BLaER1 (cell line): ENCODE results near the gene TCFL5.
"Not testable (repeated sequence)": the region's sequence is repeated elsewhere in the genome, so short reads cannot be mapped to it uniquely, and the experiment has no call there.

ENCODE experiments used
- H3K27ac ChIP-seq: shearing (Covaris generic); formaldehyde crosslinking; 2 replicates; pipeline ENCODE4 v1.8.1; 2022
- H3K27me3 ChIP-seq: shearing (Covaris generic); formaldehyde crosslinking; 2 replicates; pipeline ENCODE4 v1.8.1; 2022
- H3K36me3 ChIP-seq: shearing (Covaris generic); formaldehyde crosslinking; 2 replicates; pipeline ENCODE4 v1.8.1; 2022
- H3K4me1 ChIP-seq: shearing (Covaris generic); formaldehyde crosslinking; 2 replicates; pipeline ENCODE4 v1.8.1; 2022
- H3K4me2 ChIP-seq: shearing (Covaris generic); formaldehyde crosslinking; 2 replicates; pipeline ENCODE4 v1.8.1; 2022
- H3K4me3 ChIP-seq: shearing (Covaris generic); formaldehyde crosslinking; 2 replicates; pipeline ENCODE4 v1.8.1; 2022
- H3K9ac ChIP-seq: shearing (Covaris generic); formaldehyde crosslinking; 2 replicates; pipeline ENCODE4 v1.8.1; 2022
- H3K9me3 ChIP-seq: shearing (Covaris generic); formaldehyde crosslinking; 2 replicates; pipeline ENCODE4 v1.8.1; 2022
- H4K20me1 ChIP-seq: shearing (Covaris generic); formaldehyde crosslinking; 2 replicates; pipeline ENCODE4 v1.8.1; 2022
- Cebpa-rat ChIP-seq: shearing (Covaris generic); IDR thresholded peaks from 2 replicates; pipeline ENCODE4 v1.8.1; 2022

Gene TCFL5

GRCh38 chr20:62875419-62876361 lies 14.1 kb upstream of the TCFL5 start:
- peaks cover 83% of the 10 kb centered on the region for H3K4me1 ChIP-seq
- H3K4me2 ChIP-seq, result peak overlapping the region; percentile 87

GRCh38 chr20:62874964-62875344 lies 13.3 kb upstream of the TCFL5 start:
- 0 out of 2 replicates have a peak overlapping the region, but pooled peaks have one; percentile 34 for H3K4me3 ChIP-seq
- H3K4me2 ChIP-seq, result peak overlapping the region; percentile 92

More at GRCh38 chr20:62875419-62876361, 14.1 kb upstream of the TCFL5 start:
- Histone ChIP-seq H3K9ac (peak overlapping the region; percentile 75), H3K27ac (peak overlapping the region; percentile 86), H3K36me3 (peaks cover 17% of the 10 kb centered on the region), H4K20me1 (peaks cover 9% of the 10 kb centered on the region; the same call in 1 of the 2 replicates), H3K4me3 (0 out of 2 replicates have a peak overlapping the region, but pooled peaks have one; percentile 51), H3K9me3 (peaks cover 1% of the 10 kb centered on the region; the same call in 1 of the 2 replicates), H3K27me3 (no peaks in the 10 kb centered on the region)
- TF ChIP-seq Cebpa-rat, result no peak

GRCh38 chr20:62873681-62874031 lies 12.0 kb upstream of the TCFL5 start:
- H3K9me3 ChIP-seq, H4K20me1 ChIP-seq, H3K27me3 ChIP-seq, H3K36me3 ChIP-seq: not testable (repeated sequence)
- peak overlapping the region; percentile 95 for H3K27ac ChIP-seq
- peak overlapping the region; percentile 25; the same call in 1 of the 2 replicates for H3K4me3 ChIP-seq
- peak overlapping the region; percentile 78 for H3K9ac ChIP-seq
- peaks cover 64% of the 10 kb centered on the region for H3K4me1 ChIP-seq
- H3K4me2 ChIP-seq, result peak overlapping the region; percentile 92

More at GRCh38 chr20:62874964-62875344, 13.3 kb upstream of the TCFL5 start:
- peaks cover 77% of the 10 kb centered on the region for H3K4me1 ChIP-seq
- H3K27ac ChIP-seq, result peak overlapping the region; percentile 95
- H3K27me3 ChIP-seq, result no peaks in the 10 kb centered on the region
- TF ChIP-seq Cebpa-rat, result no peak
- H3K9me3 ChIP-seq, result peaks cover 9% of the 10 kb centered on the region; the same call in 1 of the 2 replicates
- H3K36me3 ChIP-seq, result peaks cover 10% of the 10 kb centered on the region
- peaks cover 9% of the 10 kb centered on the region; the same call in 1 of the 2 replicates for H4K20me1 ChIP-seq
- H3K9ac ChIP-seq, result peak overlapping the region; percentile 78; the same call in 1 of the 2 replicates

- H3K27me3 ChIP-seq, result no peaks in the 10 kb centered on the region
- peak overlapping the region; percentile 92 for H3K4me2 ChIP-seq
- TF ChIP-seq Cebpa-rat, result no peak
- H3K27ac ChIP-seq, result peak overlapping the region; percentile 95
- H3K9ac ChIP-seq, result peak overlapping the region; percentile 78
- H3K9me3 ChIP-seq, result peaks cover 9% of the 10 kb centered on the region
- H3K4me1 ChIP-seq, result peaks cover 60% of the 10 kb centered on the region
- no peaks in the 10 kb centered on the region for H4K20me1 ChIP-seq
- no peaks in the 10 kb centered on the region for H3K36me3 ChIP-seq
- peak overlapping the region; percentile 25; the same call in 1 of the 2 replicates for H3K4me3 ChIP-seq
Measured at GRCh38 chr20:62873280-62873679, 11.7 kb upstream of the TCFL5 start.

- Histone ChIP-seq H3K4me2 (peak overlapping the region; percentile 92), H3K4me1 (peaks cover 56% of the 10 kb centered on the region), H3K27me3 (no peaks in the 10 kb centered on the region), H3K4me3 (0 out of 2 replicates have a peak overlapping the region, but pooled peaks have one; percentile 25), H3K9ac (peak overlapping the region; percentile 78), H3K9me3 (peaks cover 9% of the 10 kb centered on the region), H4K20me1 (no peaks in the 10 kb centered on the region), H3K27ac (peak overlapping the region; percentile 95), H3K36me3 (no peaks in the 10 kb centered on the region)
- no peak for TF ChIP-seq Cebpa-rat
Measured at GRCh38 chr20:62872862-62873261, 11.2 kb upstream of the TCFL5 start.

- H3K9ac ChIP-seq, result no peak overlapping the region
- H3K27me3 ChIP-seq, result no peaks in the 10 kb centered on the region
- H3K4me2 ChIP-seq, result peak overlapping the region; percentile 92
- peaks cover 50% of the 10 kb centered on the region for H3K4me1 ChIP-seq
- H3K9me3 ChIP-seq, result peaks cover 9% of the 10 kb centered on the region
- H3K4me3 ChIP-seq, result no peak overlapping the region
- no peak; the same call in 1 of the 2 replicates for TF ChIP-seq Cebpa-rat
- H3K27ac ChIP-seq, result peak overlapping the region; percentile 95
- H3K36me3 ChIP-seq, result no peaks in the 10 kb centered on the region
- H4K20me1 ChIP-seq, result no peaks in the 10 kb centered on the region
Measured at GRCh38 chr20:62872184-62872847, 10.7 kb upstream of the TCFL5 start.

- Histone ChIP-seq H3K27me3 (peaks cover 17% of the 10 kb centered on the region), H3K27ac (no peak overlapping the region), H3K36me3 (no peaks in the 10 kb centered on the region), H3K4me3 (no peak overlapping the region), H3K4me2 (no peak overlapping the region), H4K20me1 (peaks cover 20% of the 10 kb centered on the region), H3K9ac (no peak overlapping the region), H3K4me1 (peaks cover 30% of the 10 kb centered on the region), H3K9me3 (no peaks in the 10 kb centered on the region)
- no peak for TF ChIP-seq Cebpa-rat
Measured at GRCh38 chr20:62864207-62864606, 2.6 kb upstream of the TCFL5 start.

- no peak for TF ChIP-seq Cebpa-rat
- peaks cover 20% of the 10 kb centered on the region for H3K36me3 ChIP-seq
Measured at GRCh38 chr20:62860924-62861691, 514 bp downstream of the TCFL5 start.

GRCh38 chr20:62860391-62860923 lies 1.2 kb downstream of the TCFL5 start:
- Histone ChIP-seq H3K27ac (peak overlapping the region; percentile 95), H4K20me1 (peaks cover 54% of the 10 kb centered on the region), H3K9ac (peak overlapping the region; percentile 94), H3K4me1 (peaks cover 58% of the 10 kb centered on the region), H3K36me3 (peaks cover 26% of the 10 kb centered on the region), H3K4me3 (peak overlapping the region; percentile 91), H3K27me3 (peaks cover 17% of the 10 kb centered on the region), H3K4me2 (peak overlapping the region; percentile 99), H3K9me3 (no peaks in the 10 kb centered on the region)
- TF ChIP-seq Cebpa-rat, result no peak

More at GRCh38 chr20:62860924-62861691, 514 bp downstream of the TCFL5 start:
- peaks cover 48% of the 10 kb centered on the region for H4K20me1 ChIP-seq
- peak overlapping the region; percentile 95 for H3K27ac ChIP-seq
- H3K4me3 ChIP-seq, result peak overlapping the region; percentile 91
- peak overlapping the region; percentile 94 for H3K9ac ChIP-seq
- H3K4me2 ChIP-seq, result peak overlapping the region; percentile 99
- H3K27me3 ChIP-seq, result peaks cover 17% of the 10 kb centered on the region
- no peaks in the 10 kb centered on the region for H3K9me3 ChIP-seq
- H3K4me1 ChIP-seq, result peaks cover 58% of the 10 kb centered on the region
